GM23338 (cell line): ENCODE results near the gene ALPI. TPM values are rescaled to one million over a fixed set of nuclear protein-coding genes. Genes with fewer than 3 reads are reported as not detected.

ENCODE experiments used
- ATAC-seq: fragments of 200-7000 bp; cut with Tn5 transposase; 3 replicates; pipeline ENCODE4 v1.9.1; 2020
- DNase-seq: peaks from one replicate; pipeline ENCODE4 v3.0.0-alpha.2; 2015; ENCODE audit warnings: low spot score
- H2AFZ ChIP-seq: fragments of 200-600 bp; sonication (generic); 2 replicates; pipeline ENCODE4 v1.8.0; 2016; ENCODE audit warnings: antibody characterized with exemption, mild to moderate bottlenecking, moderate library complexity
- H3F3A ChIP-seq: fragments of 200-600 bp; sonication (generic); replicated peaks from 2 replicates; pipeline ENCODE4 v1.8.0; 2017; ENCODE audit warnings: antibody characterized with exemption, mixed run types, low read depth
- H3K27ac ChIP-seq: fragments of 200-600 bp; sonication (generic); 2 replicates; pipeline ENCODE4 v1.6.1; 2016; ENCODE audit warnings: low read depth
- H3K27me3 ChIP-seq: fragments of 200-600 bp; sonication (generic); 2 replicates; pipeline ENCODE4 v1.8.0; 2016; ENCODE audit warnings: mild to moderate bottlenecking, mixed run types, moderate library complexity; ENCODE audit not compliant: insufficient read depth
- H3K36me3 ChIP-seq: fragments of 200-600 bp; sonication (generic); 2 replicates; pipeline ENCODE4 v1.8.0; 2016; ENCODE audit warnings: mild to moderate bottlenecking; ENCODE audit not compliant: insufficient read depth
- H3K4me1 ChIP-seq: fragments of 200-600 bp; sonication (generic); 2 replicates; pipeline ENCODE4 v1.8.0; 2016; ENCODE audit warnings: mild to moderate bottlenecking, moderate library complexity; ENCODE audit not compliant: insufficient read depth
- H3K4me2 ChIP-seq: fragments of 200-600 bp; sonication (generic); 2 replicates; pipeline ENCODE4 v1.7.1; 2017; ENCODE audit warnings: mixed run types
- H3K4me3 ChIP-seq: fragments of 200-600 bp; sonication (generic); 2 replicates; pipeline ENCODE4 v1.6.1; 2016; ENCODE audit warnings: mixed run types
- H3K79me2 ChIP-seq: fragments of 200-600 bp; sonication (generic); replicated peaks from 2 replicates; pipeline ENCODE4 v1.8.0; 2017; ENCODE audit warnings: mild to moderate bottlenecking; ENCODE audit not compliant: insufficient read depth
- H3K9me2 ChIP-seq: fragments of 200-600 bp; sonication (generic); 2 replicates; pipeline ENCODE4 v1.8.0; 2017; ENCODE audit not compliant: insufficient read depth
- H4K20me1 ChIP-seq: fragments of 200-600 bp; sonication (generic); replicated peaks from 2 replicates; pipeline ENCODE4 v1.8.0; 2017; ENCODE audit warnings: mild to moderate bottlenecking; ENCODE audit not compliant: insufficient read depth
- H3K27ac Mint-ChIP-seq: 2 replicates; pipeline ENCODE4 v1.8.0; 2020; ENCODE audit warnings: inconsistent platforms, mild to moderate bottlenecking, moderate library complexity, mixed read lengths
- H3K27me3 Mint-ChIP-seq: 3 replicates; pipeline ENCODE4 v1.8.0; 2022; ENCODE audit warnings: low read depth, mild to moderate bottlenecking, moderate library complexity, mixed read lengths, inconsistent platforms; ENCODE audit not compliant: insufficient read depth, poor library complexity
- H3K36me3 Mint-ChIP-seq: 3 replicates; pipeline ENCODE4 v1.8.0; 2021; ENCODE audit warnings: low read depth, mild to moderate bottlenecking, inconsistent platforms, moderate library complexity, mixed read lengths
- H3K4me1 Mint-ChIP-seq: 3 replicates; pipeline ENCODE4 v1.8.0; 2020; ENCODE audit warnings: mild to moderate bottlenecking, inconsistent platforms, mixed read lengths
- H3K4me3 Mint-ChIP-seq: 3 replicates; pipeline ENCODE4 v1.8.0; 2021; ENCODE audit warnings: moderate library complexity, mild to moderate bottlenecking, inconsistent platforms, mixed read lengths
- H3K9me3 Mint-ChIP-seq: 3 replicates; pipeline ENCODE4 v1.8.0; 2020; ENCODE audit warnings: moderate library complexity, mild to moderate bottlenecking, inconsistent platforms, mixed read lengths
- CREB1 ChIP-seq: fragments of 250-450 bp; sonication (Bioruptor Pico); IDR thresholded peaks from 2 replicates; pipeline ENCODE4 v1.5.0; 2020; ENCODE audit warnings: low read depth, mild to moderate bottlenecking, moderate library complexity
- CTCF ChIP-seq, 2 experiments: fragments of 200-600 bp in 1 of 2; sonication (generic) in 1 of 2; conservative IDR thresholded peaks; 2 replicates each; pipeline versions ENCODE4 v1.5.1 to v1.6.1; 2016 to 2017; ENCODE audit warnings: antibody characterized with exemption in 2 of 2, low read depth in 2 of 2, mild to moderate bottlenecking in 2 of 2, moderate library complexity in 1 of 2
- ETS1 ChIP-seq: IDR thresholded peaks from 2 replicates; pipeline ENCODE4 v1.6.1; 2016; ENCODE audit warnings: antibody characterized with exemption
- EZH2phosphoT487 ChIP-seq: fragments of 200-600 bp; sonication (generic); IDR thresholded peaks from one replicate; pipeline ENCODE4 v1.8.1; 2018; ENCODE audit warnings: antibody characterized with exemption; ENCODE audit not compliant: unreplicated experiment
- NANOG ChIP-seq: IDR thresholded peaks from 2 replicates; pipeline ENCODE4 v1.6.1; 2016; ENCODE audit warnings: antibody characterized with exemption, borderline replicate concordance
- POLR2AphosphoS5 ChIP-seq: IDR thresholded peaks from 2 replicates; pipeline ENCODE4 v1.6.1; 2016; ENCODE audit warnings: antibody characterized with exemption, low read depth
- REST ChIP-seq: IDR thresholded peaks from one replicate; pipeline ENCODE4 v1.6.1; 2018; ENCODE audit warnings: antibody characterized with exemption; ENCODE audit not compliant: unreplicated experiment
- STAT1 ChIP-seq: IDR thresholded peaks from one replicate; pipeline ENCODE4 v1.6.1; 2016; ENCODE audit warnings: antibody characterized with exemption; ENCODE audit not compliant: unreplicated experiment
- ZNF114 ChIP-seq: fragments of 250-450 bp; sonication (Bioruptor Pico); IDR thresholded peaks from 2 replicates; pipeline ENCODE4 v1.5.0; 2020; ENCODE audit warnings: mild to moderate bottlenecking, moderate library complexity
- ZNF331 ChIP-seq: fragments of 250-450 bp; sonication (Bioruptor Pico); IDR thresholded peaks from 2 replicates; pipeline ENCODE4 v1.5.0; 2020; ENCODE audit warnings: low read depth, mild to moderate bottlenecking, moderate library complexity
- ZNF462 ChIP-seq: fragments of 250-450 bp; sonication (Bioruptor Pico); IDR thresholded peaks from 2 replicates; pipeline ENCODE4 v1.5.0; 2020; ENCODE audit warnings: mild to moderate bottlenecking, moderate library complexity
- polyA plus RNA-seq: library from polyadenylated mRNA; unstranded; fragments of >200 nt; fragmentation: Nextera tagmentation; extraction: Ambion mirVana; gene quantifications from 2 replicates; pipeline ENCODE4 v1.2.1, GENCODE V29; 2016
- total RNA-seq: library from RNA; depleted of rRNA; stranded (reverse); fragments of >200 nt; shearing (Covaris generic); gene quantifications from 2 replicates; pipeline ENCODE4 v1.2.3, GENCODE V29; 2014

Gene ALPI
- total and polyA plus RNA-seq, 2 experiments from 2014 or later, result not detected

- no peak for TF ChIP-seq REST
- TF ChIP-seq CTCF (conservative IDR thresholded peaks at IDR 0.05; ENCODE audit: low read depth in 2 of 2), result no peak
- no peak for TF ChIP-seq POLR2AphosphoS5
- no peak for TF ChIP-seq ETS1
- TF ChIP-seq EZH2phosphoT487, result no peak
- no peak for TF ChIP-seq CREB1
- TF ChIP-seq ZNF331 (CRISPR knock-in tag), result no peak
- TF ChIP-seq STAT1, result no peak
Measured at GRCh38 chr2:232483923-232484627, 28.1 kb downstream of the ALPI start (continued).

- Histone ChIP-seq H3K27me3 (peaks cover 64% of the 10 kb centered on the region), H3K4me3 (peak overlapping the region; percentile 62), H3K27ac (no peak overlapping the region), H3K4me1 (peaks cover 17% of the 10 kb centered on the region), H2AFZ (no peak overlapping the region), H4K20me1 (no peaks in the 10 kb centered on the region), H3K9me2 (no peaks in the 10 kb centered on the region), H3F3A (0 out of 2 replicates have a peak, but pooled peaks cover 5% of the 10 kb centered on the region), H3K36me3 (no peaks in the 10 kb centered on the region), H3K79me2 (no peaks in the 10 kb centered on the region), H3K4me2 (peak overlapping the region; percentile 85)
- DNase-seq (no peak), ATAC-seq (no peak)
- Mint-ChIP-seq H3K27ac (no peak overlapping the region), H3K4me3 (peak overlapping the region; percentile 68), H3K36me3 (no peaks in the 10 kb centered on the region; the same call in 2 of the 3 replicates), H3K9me3 (no peaks in the 10 kb centered on the region), H3K27me3 (peaks cover 58% of the 10 kb centered on the region), H3K4me1 (peaks cover 19% of the 10 kb centered on the region)
- no peak for TF ChIP-seq POLR2AphosphoS5
- TF ChIP-seq NANOG, result no peak
- no peak for TF ChIP-seq ZNF114
- no peak for TF ChIP-seq ZNF462
- no peak for TF ChIP-seq ZNF331 (CRISPR knock-in tag)
- no peak for TF ChIP-seq CREB1
Measured at GRCh38 chr2:232484628-232485347, 28.8 kb downstream of the ALPI start.
